HUES64 (cell line): Measurements from ENCODE around the gene INCENP.

Experiments
- H3K27ac ChIP-seq: 2 replicates; pipeline ENCODE4 v1.7.0; 2013; ENCODE audit warnings: low read depth, low read length, inconsistent platforms
- H3K27me3 ChIP-seq: 2 replicates; pipeline ENCODE4 v1.6.1; 2013; ENCODE audit warnings: mild to moderate bottlenecking, low read length; ENCODE audit not compliant: insufficient read depth
- H3K36me3 ChIP-seq: 2 replicates; pipeline ENCODE4 v1.6.1; 2013; ENCODE audit warnings: mild to moderate bottlenecking, low read length; ENCODE audit not compliant: insufficient read depth
- H3K4me1 ChIP-seq: 2 replicates; pipeline ENCODE4 v1.6.1; 2013; ENCODE audit warnings: mild to moderate bottlenecking, low read length, moderate library complexity; ENCODE audit not compliant: insufficient read depth
- H3K4me3 ChIP-seq: 2 replicates; pipeline ENCODE4 v1.5.1; 2013; ENCODE audit warnings: mild to moderate bottlenecking, low read length, moderate library complexity
- H3K9ac ChIP-seq: 2 replicates; pipeline ENCODE4 v1.6.1; 2013; ENCODE audit warnings: mild to moderate bottlenecking, low read depth, low read length
- H3K9me3 ChIP-seq: 2 replicates; pipeline ENCODE4 v1.6.1; 2013; ENCODE audit warnings: low read depth, low read length; ENCODE audit not compliant: insufficient read depth
- WGBS: fragments of 150-250, 120-280 bp; methylation state at CpG from one replicate; pipeline ENCODE4 v1.1.7; 2013; ENCODE audit warnings: missing lambda C conversion rate; 5-methylcytosine and 5-hydroxymethylcytosine counted together

Gene INCENP

GRCh38 chr11:62152245-62153086 is 28.7 kb downstream of the INCENP start:
- 96% methylated on average over 14 of the region's 14 CpGs for WGBS
- no peaks in the 10 kb centered on the region for H3K4me1 ChIP-seq
- no peaks in the 10 kb centered on the region for H3K27me3 ChIP-seq
- H3K36me3 ChIP-seq = peaks cover 59% of the 10 kb centered on the region
- H3K9me3 ChIP-seq = no peaks in the 10 kb centered on the region
- no peak overlapping the region for H3K9ac ChIP-seq
- H3K4me3 ChIP-seq = no peak overlapping the region
- H3K27ac ChIP-seq = no peak overlapping the region

GRCh38 chr11:62153087-62153395 is 29.2 kb downstream of the INCENP start:
- Histone ChIP-seq H3K9ac (no peak overlapping the region), H3K27ac (no peak overlapping the region), H3K4me1 (no peaks in the 10 kb centered on the region), H3K36me3 (peaks cover 54% of the 10 kb centered on the region), H3K4me3 (no peak overlapping the region), H3K9me3 (no peaks in the 10 kb centered on the region), H3K27me3 (no peaks in the 10 kb centered on the region)
- WGBS = 100% methylated on average over 2 of the region's 2 CpGs

GRCh38 chr11:62153617-62154016 is 29.8 kb downstream of the INCENP start:
- no peak overlapping the region for H3K27ac ChIP-seq
- 65% methylated on average over 3 of the region's 3 CpGs for WGBS
- H3K9me3 ChIP-seq = no peaks in the 10 kb centered on the region
- no peaks in the 10 kb centered on the region for H3K4me1 ChIP-seq
- no peaks in the 10 kb centered on the region for H3K27me3 ChIP-seq
- peaks cover 48% of the 10 kb centered on the region for H3K36me3 ChIP-seq
- H3K4me3 ChIP-seq = no peak overlapping the region
- H3K9ac ChIP-seq = no peak overlapping the region

GRCh38 chr11:62157603-62158002 is 33.8 kb downstream of the INCENP start:
- Histone ChIP-seq H3K27me3 (no peaks in the 10 kb centered on the region), H3K36me3 (peaks cover 9% of the 10 kb centered on the region), H3K9me3 (no peaks in the 10 kb centered on the region), H3K27ac (no peak overlapping the region), H3K4me3 (no peak overlapping the region), H3K9ac (no peak overlapping the region), H3K4me1 (no peaks in the 10 kb centered on the region)
- 92% methylated on average over 6 of the region's 6 CpGs for WGBS

- H3K9me3 ChIP-seq = no peaks in the 10 kb centered on the region
- WGBS = 93% methylated on average over 10 of the region's 10 CpGs
- H3K4me3 ChIP-seq = no peak overlapping the region
- H3K4me1 ChIP-seq = no peaks in the 10 kb centered on the region
- no peaks in the 10 kb centered on the region for H3K36me3 ChIP-seq
- H3K27me3 ChIP-seq = no peaks in the 10 kb centered on the region
- no peak overlapping the region for H3K9ac ChIP-seq
- H3K27ac ChIP-seq = no peak overlapping the region
These were observed 42.6 kb downstream of the INCENP start for GRCh38 chr11:62166371-62166770.

GRCh38 chr11:62169448-62169847 is 45.6 kb downstream of the INCENP start:
- Histone ChIP-seq H3K9me3 (no peaks in the 10 kb centered on the region), H3K27ac (no peak overlapping the region), H3K27me3 (no peaks in the 10 kb centered on the region), H3K9ac (no peak overlapping the region), H3K4me1 (no peaks in the 10 kb centered on the region), H3K4me3 (no peak overlapping the region), H3K36me3 (no peaks in the 10 kb centered on the region)
- WGBS = 92% methylated on average over 10 of the region's 10 CpGs

- Histone ChIP-seq H3K4me3 (no peak overlapping the region), H3K4me1 (no peaks in the 10 kb centered on the region), H3K9ac (no peak overlapping the region), H3K36me3 (no peaks in the 10 kb centered on the region), H3K27me3 (no peaks in the 10 kb centered on the region), H3K27ac (no peak overlapping the region), H3K9me3 (no peaks in the 10 kb centered on the region)
- WGBS = 100% methylated on average over 1 of the region's 1 CpG
These were observed 46.1 kb downstream of the INCENP start for GRCh38 chr11:62169935-62170334.

- no peak overlapping the region for H3K4me3 ChIP-seq
- WGBS = 17% methylated on average over 14 of the region's 14 CpGs
- H3K9me3 ChIP-seq = no peaks in the 10 kb centered on the region
- no peaks in the 10 kb centered on the region for H3K27me3 ChIP-seq
- no peaks in the 10 kb centered on the region for H3K4me1 ChIP-seq
- no peaks in the 10 kb centered on the region for H3K36me3 ChIP-seq
- H3K27ac ChIP-seq = no peak overlapping the region
- no peak overlapping the region for H3K9ac ChIP-seq
These were observed 47.5 kb downstream of the INCENP start for GRCh38 chr11:62171261-62171723.

GRCh38 chr11:62172294-62172693 is 48.5 kb downstream of the INCENP start:
- Histone ChIP-seq H3K9ac (no peak overlapping the region), H3K27me3 (no peaks in the 10 kb centered on the region), H3K4me1 (no peaks in the 10 kb centered on the region), H3K9me3 (no peaks in the 10 kb centered on the region), H3K36me3 (no peaks in the 10 kb centered on the region), H3K4me3 (no peak overlapping the region), H3K27ac (no peak overlapping the region)
- 81% methylated on average over 7 of the region's 7 CpGs for WGBS

GRCh38 chr11:62176766-62177165 is 53.0 kb downstream of the INCENP start:
- H3K4me1 ChIP-seq = no peaks in the 10 kb centered on the region
- H3K27ac ChIP-seq = no peak overlapping the region
- no peaks in the 10 kb centered on the region for H3K9me3 ChIP-seq
- no peaks in the 10 kb centered on the region for H3K36me3 ChIP-seq
- no peak overlapping the region for H3K9ac ChIP-seq
- 100% methylated on average over 3 of the region's 3 CpGs for WGBS
- H3K27me3 ChIP-seq = no peaks in the 10 kb centered on the region
- H3K4me3 ChIP-seq = no peak overlapping the region

GRCh38 chr11:62179995-62180394 is 56.2 kb downstream of the INCENP start:
- no peaks in the 10 kb centered on the region for H3K4me1 ChIP-seq
- H3K9ac ChIP-seq = no peak overlapping the region
- WGBS = 93% methylated on average over 5 of the region's 5 CpGs
- H3K36me3 ChIP-seq = no peaks in the 10 kb centered on the region
- H3K27ac ChIP-seq = no peak overlapping the region
- no peaks in the 10 kb centered on the region; the same call in 1 of the 2 replicates for H3K9me3 ChIP-seq
- no peak overlapping the region for H3K4me3 ChIP-seq
- no peaks in the 10 kb centered on the region for H3K27me3 ChIP-seq

GRCh38 chr11:62181097-62181496 is 57.3 kb downstream of the INCENP start:
- WGBS = 95% methylated on average over 2 of the region's 2 CpGs
- Histone ChIP-seq H3K4me3 (no peak overlapping the region), H3K4me1 (no peaks in the 10 kb centered on the region), H3K27ac (no peak overlapping the region), H3K9ac (no peak overlapping the region), H3K27me3 (no peaks in the 10 kb centered on the region), H3K9me3 (no peaks in the 10 kb centered on the region; the same call in 1 of the 2 replicates), H3K36me3 (no peaks in the 10 kb centered on the region)
